HG03558 (cell line): ENCODE data around the gene PPP2R3B.
"Not testable (repeated sequence)": the region's sequence is repeated elsewhere in the genome, so short reads cannot be mapped to it uniquely, and the experiment has no call there.

ENCODE experiments used
- ATAC-seq: cut with Tn5 transposase; IDR thresholded peaks from one replicate; pipeline ENCODE4 v1.9.1; 2021; ENCODE audit warnings: moderate number of reproducible peaks; ENCODE audit not compliant: unreplicated experiment; ENCODE audit errors: extremely low read depth

The PPP2R3B gene

GRCh38 chrX:329291-329910 lies 57.3 kb downstream of the PPP2R3B start:
- no peak for ATAC-seq

- no peak for ATAC-seq
These were observed 59.0 kb downstream of the PPP2R3B start for GRCh38 chrX:327660-328126.

GRCh38 chrX:324664-325063 lies 62.0 kb downstream of the PPP2R3B start:
- not testable (repeated sequence) for ATAC-seq

GRCh38 chrX:323721-324628 lies 62.7 kb downstream of the PPP2R3B start:
- no peak for ATAC-seq

GRCh38 chrX:320126-320783 lies 66.5 kb downstream of the PPP2R3B start:
- ATAC-seq, result no peak

- ATAC-seq, result no peak
These were observed 67.1 kb downstream of the PPP2R3B start for GRCh38 chrX:319579-320125.

- peak; percentile 85 for ATAC-seq
These were observed 67.7 kb downstream of the PPP2R3B start, which contains the start of gene GTPBP6 for GRCh38 chrX:318739-319578. GTPBP6 (minus strand) TSS chrX:318796; CDS start chrX:318787, 9 bp downstream.

GRCh38 chrX:318068-318738 lies 68.5 kb downstream of the PPP2R3B start:
- ATAC-seq, result peak; percentile 39

- no peak for ATAC-seq
These were observed 69.2 kb downstream of the PPP2R3B start for GRCh38 chrX:317424-318067.

GRCh38 chrX:316351-317325 lies 70.1 kb downstream of the PPP2R3B start:
- ATAC-seq, result no peak

- no peak for ATAC-seq
These were observed 71.7 kb downstream of the PPP2R3B start for GRCh38 chrX:314781-315595.

GRCh38 chrX:314049-314448 lies 72.7 kb downstream of the PPP2R3B start:
- ATAC-seq, result no peak

GRCh38 chrX:313546-313945 lies 73.2 kb downstream of the PPP2R3B start:
- no peak for ATAC-seq

- ATAC-seq, result no peak
These were observed 73.9 kb downstream of the PPP2R3B start for GRCh38 chrX:312621-313331.

- no peak for ATAC-seq
These were observed 75.3 kb downstream of the PPP2R3B start for GRCh38 chrX:311156-312129.
